Brain microvascular endothelial cell (primary cell): ENCODE data around the gene DOCK2.

Experiments used
- DNase-seq: peaks from one replicate; pipeline ENCODE4 v3.0.0-alpha.2; 2020
- H3K27ac ChIP-seq: fragments of 250-450 bp; sonication (Bioruptor Pico); 2 replicates; pipeline ENCODE4 v1.5.1; 2020; ENCODE audit warnings: mild to moderate bottlenecking, moderate library complexity
- H3K27me3 ChIP-seq: fragments of 250-450 bp; sonication (Bioruptor Pico); replicated peaks from 2 replicates; pipeline ENCODE4 v1.5.1; 2020; ENCODE audit warnings: mild to moderate bottlenecking
- H3K36me3 ChIP-seq: fragments of 250-450 bp; sonication (Bioruptor Pico); replicated peaks from 2 replicates; pipeline ENCODE4 v1.5.1; 2020; ENCODE audit warnings: mild to moderate bottlenecking
- H3K4me3 ChIP-seq: 2 replicates; pipeline ENCODE4 v1.5.1; 2011; ENCODE audit warnings: low read depth, mild to moderate bottlenecking, control low read depth, low read length, moderate library complexity
- in situ Hi-C: cut with HindIII; loops from 2 replicates; pipeline ENCODE4 v1.10.0; 2017; ENCODE audit warnings: low sequenced_read_pairs, low pct_ligation_motif_present
- TF ChIP-seq, protein P1 (sequence below): IDR thresholded peaks from 2 replicates; pipeline ENCODE4 v1.5.1; 2011; ENCODE audit warnings: low read depth, mild to moderate bottlenecking, moderate library complexity, low read length, control low read depth, inconsistent platforms; ENCODE audit errors: missing control alignments

Gene DOCK2

DNA sequence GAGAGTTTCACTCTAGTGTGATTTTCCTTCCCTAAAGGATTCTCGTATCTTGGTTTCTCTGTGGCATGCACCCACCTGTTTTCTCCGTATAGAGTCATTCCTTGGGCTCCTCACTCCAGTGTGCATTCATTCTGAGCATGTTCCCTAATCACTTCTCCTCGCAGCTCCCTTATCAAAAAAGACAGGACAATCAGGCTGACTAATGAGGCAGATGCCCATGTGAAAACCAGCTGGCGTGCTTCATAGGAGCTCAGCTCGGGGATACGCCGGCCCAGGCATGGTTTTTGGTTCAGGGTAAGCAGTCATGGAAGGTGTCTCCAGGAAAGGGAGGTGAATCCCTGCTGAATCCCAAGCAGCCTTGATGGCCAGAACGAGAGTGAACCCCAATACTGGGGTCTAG is 384.4 kb downstream of the DOCK2 start:
- TF ChIP-seq, protein P1, sequence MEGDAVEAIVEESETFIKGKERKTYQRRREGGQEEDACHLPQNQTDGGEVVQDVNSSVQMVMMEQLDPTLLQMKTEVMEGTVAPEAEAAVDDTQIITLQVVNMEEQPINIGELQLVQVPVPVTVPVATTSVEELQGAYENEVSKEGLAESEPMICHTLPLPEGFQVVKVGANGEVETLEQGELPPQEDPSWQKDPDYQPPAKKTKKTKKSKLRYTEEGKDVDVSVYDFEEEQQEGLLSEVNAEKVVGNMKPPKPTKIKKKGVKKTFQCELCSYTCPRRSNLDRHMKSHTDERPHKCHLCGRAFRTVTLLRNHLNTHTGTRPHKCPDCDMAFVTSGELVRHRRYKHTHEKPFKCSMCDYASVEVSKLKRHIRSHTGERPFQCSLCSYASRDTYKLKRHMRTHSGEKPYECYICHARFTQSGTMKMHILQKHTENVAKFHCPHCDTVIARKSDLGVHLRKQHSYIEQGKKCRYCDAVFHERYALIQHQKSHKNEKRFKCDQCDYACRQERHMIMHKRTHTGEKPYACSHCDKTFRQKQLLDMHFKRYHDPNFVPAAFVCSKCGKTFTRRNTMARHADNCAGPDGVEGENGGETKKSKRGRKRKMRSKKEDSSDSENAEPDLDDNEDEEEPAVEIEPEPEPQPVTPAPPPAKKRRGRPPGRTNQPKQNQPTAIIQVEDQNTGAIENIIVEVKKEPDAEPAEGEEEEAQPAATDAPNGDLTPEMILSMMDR: no peak
- Histone ChIP-seq H3K27ac (no peak overlapping the region), H3K27me3 (no peaks in the 10 kb centered on the region), H3K36me3 (no peaks in the 10 kb centered on the region), H3K4me3 (no peak overlapping the region)
- in situ Hi-C loops: no loop called here
- no peak for DNase-seq

- no peak overlapping the region for H3K27ac ChIP-seq
- TF ChIP-seq, protein P1: no peak
- in situ Hi-C loops: no loop called here
- H3K4me3 ChIP-seq: no peak overlapping the region
- no peaks in the 10 kb centered on the region for H3K27me3 ChIP-seq
- no peaks in the 10 kb centered on the region for H3K36me3 ChIP-seq
- no peak for DNase-seq
Measured at GRCh38 chr5:170025853-170026252, 388.8 kb downstream of the DOCK2 start.

- DNase-seq: no peak
- H3K36me3 ChIP-seq: no peaks in the 10 kb centered on the region
- no peak overlapping the region for H3K4me3 ChIP-seq
- TF ChIP-seq, protein P1: no peak
- no peaks in the 10 kb centered on the region for H3K27me3 ChIP-seq
- no peak overlapping the region for H3K27ac ChIP-seq
- in situ Hi-C loops: no loop called here
Measured at GRCh38 chr5:170028124-170028523, 391.0 kb downstream of the DOCK2 start.

DNA sequence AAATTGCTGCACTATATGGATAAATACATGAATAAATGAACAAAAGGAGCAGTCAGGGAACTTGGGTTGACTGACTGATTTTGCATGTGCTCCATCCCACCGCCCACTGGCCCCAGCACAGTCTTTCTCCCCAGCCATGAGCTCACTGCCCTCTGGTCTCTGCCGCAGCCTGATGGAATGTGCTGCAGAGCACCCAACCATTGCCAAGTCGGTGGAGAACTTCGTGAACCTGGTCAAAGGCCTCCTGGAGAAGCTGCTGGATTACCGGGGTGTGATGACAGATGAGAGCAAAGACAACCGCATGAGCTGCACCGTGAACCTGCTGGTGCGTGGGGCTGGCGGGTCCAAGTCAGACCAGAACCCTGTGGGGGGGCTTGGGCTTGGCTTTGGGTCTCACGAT is 397.2 kb downstream of the DOCK2 start:
- no peak for DNase-seq
- H3K27ac ChIP-seq: no peak overlapping the region
- in situ Hi-C loops: no loop called here
- TF ChIP-seq, protein P1: no peak
- H3K36me3 ChIP-seq: no peaks in the 10 kb centered on the region
- no peaks in the 10 kb centered on the region for H3K27me3 ChIP-seq
- no peak overlapping the region for H3K4me3 ChIP-seq

DNA sequence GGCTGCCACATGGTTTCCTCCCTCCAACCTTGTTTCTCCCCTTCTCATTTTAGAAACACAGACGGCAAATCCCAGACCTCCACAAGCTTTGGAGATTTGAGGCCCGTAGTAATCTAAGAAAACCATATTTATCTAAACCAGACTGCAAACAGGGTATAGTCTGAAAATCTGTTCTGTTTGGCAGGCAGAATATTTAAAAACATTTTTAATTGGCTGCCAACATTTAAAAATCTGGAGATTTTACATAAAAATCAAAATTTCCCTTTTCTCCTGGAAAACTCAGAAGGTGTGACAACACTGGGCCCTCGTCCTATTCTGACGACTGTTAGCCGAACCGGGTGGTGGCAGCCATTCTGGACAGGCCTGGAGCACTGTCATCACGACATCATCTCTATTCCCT is 401.2 kb downstream of the DOCK2 start:
- in situ Hi-C loops: no loop called here
- DNase-seq: no peak
- H3K4me3 ChIP-seq: no peak overlapping the region
- H3K36me3 ChIP-seq: no peaks in the 10 kb centered on the region
- H3K27me3 ChIP-seq: no peaks in the 10 kb centered on the region
- H3K27ac ChIP-seq: no peak overlapping the region
- TF ChIP-seq, protein P1: no peak

DNA sequence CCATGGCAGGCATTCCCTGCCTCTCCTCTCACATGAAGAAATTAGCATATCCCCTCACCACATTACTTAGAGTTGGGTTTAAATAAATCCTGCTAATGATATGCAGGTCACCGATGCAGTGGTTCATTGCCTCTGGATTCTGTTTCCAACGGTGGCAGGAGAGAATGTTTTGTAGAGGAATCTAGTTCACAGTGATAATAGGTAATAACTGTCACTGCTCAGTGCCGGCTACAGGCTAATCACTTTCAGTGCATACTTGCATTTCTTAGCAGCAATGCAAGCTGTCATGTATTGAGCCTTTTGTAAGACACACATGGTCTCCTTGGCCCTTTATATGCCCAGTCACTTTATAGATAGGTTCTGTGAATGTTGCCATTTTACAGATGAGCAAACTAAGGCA is 402.8 kb downstream of the DOCK2 start:
- H3K27me3 ChIP-seq: no peaks in the 10 kb centered on the region
- H3K27ac ChIP-seq: no peak overlapping the region
- DNase-seq: no peak
- no peaks in the 10 kb centered on the region for H3K36me3 ChIP-seq
- H3K4me3 ChIP-seq: no peak overlapping the region
- TF ChIP-seq, protein P1: no peak
- in situ Hi-C loops: no loop called here
